ENCODE measurements around the gene CD74.
A peak's percentile ranks its signal among the peaks of the same experiment; 100 is the strongest.

The CD74 gene

DNA sequence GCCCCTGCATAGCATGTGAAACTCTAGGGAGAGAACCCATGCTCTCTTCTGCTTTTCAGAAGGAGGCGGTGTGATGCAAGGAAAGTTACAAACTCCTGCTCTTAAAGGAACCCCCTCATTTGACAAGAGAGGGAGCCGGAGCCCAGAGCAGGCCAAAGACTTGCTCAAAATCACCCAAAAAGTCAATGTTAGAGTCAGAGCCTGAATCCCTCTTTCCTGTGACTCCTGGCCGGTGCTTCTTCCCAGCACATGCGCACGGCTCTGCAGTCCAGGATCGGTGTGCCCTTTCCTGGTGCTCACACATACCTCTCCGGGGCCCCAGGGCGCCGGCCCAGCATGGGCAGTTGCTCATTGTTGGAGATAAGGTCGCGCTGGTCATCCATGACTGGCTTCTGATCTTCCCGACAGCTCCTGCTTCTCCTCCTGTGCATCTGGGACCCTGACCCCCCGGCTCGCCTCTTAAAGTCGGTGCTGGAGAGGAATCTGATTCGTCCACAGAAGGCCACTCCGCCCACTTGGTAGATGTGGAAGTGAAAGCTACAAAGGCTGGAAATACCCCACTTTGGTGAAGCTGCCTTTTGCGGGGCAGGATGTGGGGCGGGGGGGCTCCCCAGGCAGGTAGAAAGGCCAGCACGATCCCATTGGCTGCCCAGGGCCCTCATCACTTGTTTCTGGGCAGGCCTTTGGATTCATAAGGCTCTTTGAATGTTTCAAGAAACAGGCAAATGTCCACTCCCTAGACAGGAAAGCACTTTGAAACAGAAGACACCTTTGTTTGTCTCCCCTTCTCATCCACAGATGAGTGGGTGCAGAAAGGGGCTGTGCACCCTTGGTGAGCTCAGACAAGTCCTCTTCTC lies at the start of gene CD74:
CD74 (minus strand) TSS at position 592 of the 857 bp plus-strand sequence; CDS start at position 431, 161 bp downstream.
- DNase-seq, result peak; percentile 66 to 76

DNA sequence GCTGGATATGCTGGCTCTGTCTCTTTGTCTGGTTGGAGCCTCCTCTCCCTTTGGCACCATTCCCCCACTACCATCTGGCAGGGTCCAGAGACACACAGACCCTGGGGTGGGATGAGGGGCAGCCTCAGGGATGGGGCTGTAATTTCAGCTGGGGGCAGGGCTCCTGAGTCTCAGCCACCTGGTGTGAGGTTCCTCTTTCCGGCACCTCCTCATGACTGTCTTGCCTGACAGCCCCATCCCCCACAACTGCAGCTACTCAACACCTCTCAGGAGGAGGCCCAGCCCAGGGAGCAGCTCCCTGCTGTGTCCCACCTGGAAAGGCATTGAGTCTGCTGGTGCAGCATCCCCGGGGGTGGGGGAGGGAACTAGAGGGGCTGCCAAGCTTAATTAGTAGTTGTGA lies 48.5 kb upstream of the CD74 start:
- peak; percentile 40 for DNase-seq

DNA sequence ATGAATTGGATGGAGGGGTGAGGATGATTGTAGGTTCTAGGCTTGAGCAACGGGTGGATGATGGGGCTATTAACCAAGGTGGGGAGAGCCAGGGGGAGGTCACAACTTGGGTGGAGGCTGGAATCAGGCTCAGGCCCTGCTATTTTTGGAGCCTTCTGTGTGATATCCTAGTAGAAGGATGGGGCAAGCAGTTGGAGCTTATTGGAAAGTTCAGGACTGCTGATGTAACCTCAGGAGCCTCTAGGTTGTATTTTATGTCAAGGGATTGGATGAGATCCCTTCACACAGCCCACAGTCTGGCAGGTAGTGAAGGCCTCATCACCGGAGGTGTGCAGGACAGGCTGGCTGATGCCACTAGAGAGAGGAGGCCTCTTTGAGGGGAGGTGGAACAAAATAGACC lies 48.1 kb upstream of the CD74 start:
- no peak for DNase-seq

DNA sequence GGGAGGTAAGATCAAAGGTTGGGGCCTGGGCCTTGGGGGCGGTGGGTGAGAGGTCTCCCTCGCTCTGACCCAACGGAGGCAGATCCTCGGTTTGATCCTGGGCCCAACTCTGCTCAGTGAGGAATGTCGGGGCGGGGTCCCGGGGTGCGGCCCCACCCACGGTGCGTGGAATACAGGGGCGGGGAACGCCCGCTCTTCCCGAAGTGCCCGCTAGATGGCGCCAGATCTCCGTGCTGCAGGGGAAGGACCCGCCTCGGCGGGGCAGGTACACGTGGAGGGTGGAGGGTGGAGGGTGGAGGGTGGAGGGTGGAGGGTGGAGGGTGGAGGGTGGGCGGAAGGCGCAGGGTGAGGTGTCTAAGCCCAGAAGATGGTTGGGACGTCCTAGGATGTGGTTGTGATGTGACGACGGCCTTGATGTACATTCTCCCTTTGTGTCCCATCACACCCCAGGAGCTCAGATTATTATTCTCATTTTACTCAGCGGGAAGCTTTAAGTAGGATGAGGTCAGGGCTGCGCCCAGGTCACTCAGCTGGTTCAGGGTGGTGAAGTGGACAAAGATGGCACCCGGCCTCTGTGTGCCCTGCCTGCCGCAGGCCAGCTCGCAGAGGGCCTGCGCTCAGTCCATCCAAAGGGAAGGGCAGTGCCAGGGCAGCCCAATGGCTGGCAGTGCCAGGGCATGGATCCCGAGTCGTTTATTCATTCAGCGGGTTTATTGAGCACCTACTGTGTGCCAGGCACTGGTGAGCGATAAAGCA lies 46.3 kb upstream of the CD74 start:
- DNase-seq, result peak; percentile 71 to 77

DNA sequence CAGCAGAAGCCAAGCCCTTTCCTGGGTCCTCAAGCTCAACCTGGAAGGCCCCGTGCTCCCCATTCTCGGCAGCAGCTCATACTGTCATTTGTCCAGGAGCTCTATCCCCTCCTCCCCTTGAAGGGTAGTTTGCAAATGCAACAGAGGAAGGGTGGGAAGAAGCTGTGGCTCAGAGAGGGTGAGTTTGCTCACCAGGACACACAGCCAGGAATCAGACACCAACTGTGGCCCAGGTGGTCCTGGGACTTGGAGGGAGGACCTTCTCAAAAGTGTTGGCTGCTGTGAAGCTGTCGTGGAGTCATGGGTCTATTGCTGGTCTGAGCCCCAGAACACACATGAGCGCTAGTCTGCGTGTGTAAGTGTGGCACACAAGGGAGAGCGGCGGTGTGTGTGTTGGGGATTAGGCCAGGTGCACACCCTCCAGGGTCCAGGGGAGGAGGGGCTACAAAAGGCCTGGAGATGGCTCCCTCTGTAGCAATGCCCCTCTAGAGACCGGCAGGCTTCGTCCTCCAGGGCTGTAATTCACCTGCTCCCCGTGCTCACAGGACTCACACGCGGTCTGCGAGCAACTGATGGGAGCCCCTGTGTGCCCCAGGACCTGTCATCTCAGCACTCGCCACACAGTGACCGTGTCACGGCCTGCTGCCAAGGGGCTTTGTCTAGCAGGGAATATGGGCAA lies 45.0 kb upstream of the CD74 start:
- DNase-seq, result peak in 1 of 2 experiments; percentile 51

DNA sequence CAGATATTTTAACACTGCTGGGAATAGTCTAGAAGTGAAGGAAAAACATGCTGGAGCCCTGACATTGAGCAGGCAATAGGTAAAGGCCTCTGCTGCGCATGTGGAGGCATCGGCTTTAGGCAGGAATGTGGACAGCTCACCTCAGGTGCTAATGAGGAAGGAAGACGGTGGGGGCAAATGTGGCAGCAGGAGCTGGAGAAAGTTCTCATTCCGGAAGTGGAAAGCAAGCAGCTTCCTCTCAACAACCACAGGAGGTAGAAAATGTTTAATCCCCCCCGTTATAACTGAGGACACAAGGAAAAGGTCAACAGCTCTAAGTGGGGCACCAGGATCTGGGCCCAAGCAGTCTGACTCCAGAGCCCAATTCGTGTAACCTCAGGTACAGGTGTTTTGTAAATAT lies 44.4 kb upstream of the CD74 start:
- peak; percentile 57 to 62 for DNase-seq

DNA sequence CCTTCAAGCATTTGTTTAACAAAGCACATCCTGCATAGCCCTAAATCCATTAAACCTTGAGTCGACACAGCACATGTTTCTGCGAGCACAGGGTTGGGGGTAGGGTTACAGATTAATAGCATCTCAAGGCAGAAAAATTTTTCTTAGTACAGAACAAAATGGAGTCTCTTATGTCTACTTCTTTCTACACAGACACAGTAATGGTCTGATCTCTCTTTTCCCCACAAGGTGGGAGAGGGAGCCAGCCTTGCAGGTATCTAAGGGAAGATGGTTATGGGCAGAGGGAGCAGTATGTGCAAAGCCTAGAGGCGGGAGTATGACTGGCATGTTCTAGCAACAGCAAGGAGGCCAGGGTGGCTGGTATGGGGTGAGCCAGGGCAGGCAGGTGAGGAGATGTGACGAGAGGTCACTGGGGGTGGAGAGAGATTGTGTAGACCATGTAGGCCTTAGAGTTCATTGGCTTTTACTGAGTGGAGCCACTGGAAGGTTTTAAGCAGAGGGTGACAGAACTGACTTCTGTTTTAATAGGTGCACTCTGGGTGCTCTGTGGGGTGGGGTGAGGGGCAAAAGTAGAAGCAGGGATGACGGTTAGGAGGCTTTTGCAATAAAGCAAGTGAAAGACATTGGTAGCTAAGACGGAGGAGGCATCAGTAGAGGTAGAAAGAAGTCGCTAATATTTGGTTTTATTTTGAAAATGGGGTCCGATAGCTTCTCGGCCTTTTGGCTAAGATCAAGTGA lies 42.0 kb upstream of the CD74 start:
- DNase-seq, result peak in 1 of 2 experiments; percentile 35

DNA sequence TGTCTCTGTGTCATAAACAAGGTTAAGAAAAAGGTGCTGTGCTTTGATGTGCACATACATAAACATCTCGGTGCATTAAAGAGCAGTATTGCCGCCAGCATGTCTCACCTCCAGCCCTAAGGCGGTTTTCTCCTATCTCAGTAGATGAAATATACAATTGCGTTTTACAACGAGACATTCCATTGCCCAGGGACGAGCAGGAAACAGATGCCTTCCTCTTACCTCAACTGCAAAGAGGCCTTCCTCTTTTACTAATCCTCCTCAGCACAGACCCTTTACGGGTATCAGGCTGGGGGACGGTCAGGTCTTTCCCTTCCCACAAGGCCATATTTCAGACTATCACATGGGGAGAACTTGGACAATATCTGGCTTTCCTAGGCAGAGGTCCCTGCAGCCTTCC lies 41.3 kb upstream of the CD74 start:
- DNase-seq, result peak; percentile 79 to 89

DNA sequence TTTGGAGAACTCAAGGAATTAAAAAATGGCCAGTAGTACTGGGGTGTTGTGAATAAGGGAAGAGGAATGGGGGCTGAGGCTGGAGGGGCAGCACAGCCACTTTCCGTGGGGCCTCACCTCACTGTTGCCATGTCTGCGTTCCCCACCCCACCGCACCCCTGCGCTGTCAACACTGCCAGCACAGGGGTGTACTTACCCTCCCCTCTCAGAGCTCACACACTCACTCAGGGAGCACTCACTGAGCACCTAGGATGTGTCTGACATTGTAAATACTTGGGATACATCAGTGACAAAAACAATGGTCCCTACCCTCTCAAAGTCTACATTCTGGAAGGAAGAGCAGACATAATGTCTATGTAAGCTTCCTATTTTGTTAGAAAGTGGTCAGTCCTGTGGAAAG lies 40.2 kb upstream of the CD74 start:
- DNase-seq, result no peak

DNA sequence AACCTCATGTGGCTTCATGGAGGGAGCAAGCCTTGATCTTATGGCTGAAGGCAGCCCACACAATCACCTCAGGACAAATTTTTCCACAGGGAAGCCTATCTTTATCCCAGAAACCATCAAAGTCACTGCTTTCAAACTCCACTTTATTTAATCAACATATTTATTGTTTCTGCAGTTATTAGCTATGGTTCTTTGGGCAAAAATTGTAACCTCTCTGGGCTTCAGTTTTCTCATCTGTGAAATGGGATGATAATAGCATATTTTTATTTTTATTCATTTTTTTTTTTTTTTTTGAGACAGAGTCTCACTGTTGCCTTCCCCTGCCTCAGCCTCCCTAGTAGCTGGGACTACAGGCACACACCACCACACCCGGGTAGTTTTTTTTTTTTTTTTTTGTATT lies 38.9 kb upstream of the CD74 start:
- DNase-seq, result no peak

DNA sequence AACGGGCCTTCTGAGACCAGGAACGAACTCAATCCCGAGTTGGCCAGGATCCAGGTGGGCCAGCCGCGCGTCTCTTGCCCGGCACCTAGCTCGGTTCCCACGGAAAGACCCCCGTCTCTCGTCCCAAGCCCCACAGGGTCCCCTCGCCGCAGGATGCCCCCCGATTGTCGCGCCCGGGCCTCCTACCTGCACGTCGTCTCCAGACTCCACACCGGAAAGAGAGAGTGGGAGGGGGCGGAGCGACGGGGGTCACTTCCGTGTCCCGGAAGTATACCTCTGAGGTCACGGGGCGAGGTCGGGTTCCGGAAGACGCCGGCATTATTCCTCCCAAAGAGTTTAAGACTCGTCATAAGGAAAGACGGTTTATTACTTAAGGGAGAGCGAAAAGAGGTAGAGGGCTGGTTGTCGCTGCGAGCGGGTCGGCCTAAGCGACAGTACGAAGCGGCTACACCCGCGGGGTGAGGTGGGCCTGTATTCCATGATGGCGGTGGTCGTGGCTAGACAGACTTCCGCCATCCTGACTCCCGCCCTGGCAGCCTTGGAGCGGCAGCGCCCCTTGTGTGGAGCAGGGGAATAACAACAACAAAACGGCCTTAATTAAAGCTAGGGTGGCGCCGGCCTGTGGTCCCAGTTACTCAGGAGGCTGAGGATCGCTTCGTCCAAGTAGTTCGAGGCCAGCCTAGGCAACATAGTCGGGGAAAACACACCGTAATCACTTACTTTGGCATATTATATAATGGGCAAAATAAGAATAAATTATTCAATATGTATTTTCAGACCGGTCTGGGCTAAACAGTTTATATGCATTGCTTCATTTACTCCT lies 37.0 kb upstream of the CD74 start, which contains the start of gene RPS14:
RPS14 (minus strand) TSS at position 223 of the 823 bp plus-strand sequence. CDS start 2,006 bp downstream, outside the sequence.
- DNase-seq, result peak; percentile 95

DNA sequence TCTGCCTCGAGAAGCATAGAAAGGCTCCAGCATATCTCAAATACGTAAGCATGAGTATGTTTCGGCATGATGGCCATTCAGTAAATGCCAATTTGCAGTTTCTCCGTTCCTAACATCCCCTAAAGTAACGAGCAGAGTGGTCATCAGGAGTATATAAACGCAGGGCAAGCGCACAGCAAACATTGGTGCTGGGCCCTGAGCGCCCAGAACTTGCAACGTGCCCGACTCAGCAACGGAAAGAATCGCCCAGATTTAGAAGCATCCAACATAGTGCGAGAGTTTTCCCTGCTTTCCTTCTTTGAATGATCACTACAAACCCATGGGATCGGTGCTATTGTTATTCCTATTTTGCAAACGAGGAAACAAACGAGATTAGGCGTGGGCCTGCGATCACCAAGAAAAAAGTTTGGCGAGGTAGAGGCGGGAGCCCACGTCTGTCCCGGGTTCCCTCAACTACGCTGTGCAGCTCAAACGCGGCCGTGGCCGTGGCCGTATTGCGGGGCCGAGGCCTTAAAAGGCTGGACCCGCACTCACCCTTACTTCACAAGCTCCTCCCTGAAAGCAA lies 36.3 kb upstream of the CD74 start:
- no peak for DNase-seq

DNA sequence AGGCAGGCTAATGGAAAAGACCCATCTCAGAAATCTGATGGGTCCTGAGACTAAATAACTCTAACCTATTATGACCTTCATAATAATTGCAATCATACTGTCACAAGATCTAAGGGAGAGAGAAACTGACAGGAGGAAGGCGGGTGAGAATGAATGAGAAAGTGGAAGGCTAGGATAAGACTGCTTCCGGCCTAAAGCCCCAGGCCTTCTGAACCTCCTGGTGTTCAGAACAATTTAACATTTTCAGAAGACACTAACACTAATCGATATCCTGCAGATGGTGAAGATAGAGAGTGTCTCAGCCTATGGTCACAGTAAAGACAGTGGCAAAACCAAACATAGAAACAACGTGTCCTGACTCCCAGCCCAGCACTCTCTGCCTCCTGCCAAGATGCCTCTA lies 35.6 kb upstream of the CD74 start:
- no peak for DNase-seq

DNA sequence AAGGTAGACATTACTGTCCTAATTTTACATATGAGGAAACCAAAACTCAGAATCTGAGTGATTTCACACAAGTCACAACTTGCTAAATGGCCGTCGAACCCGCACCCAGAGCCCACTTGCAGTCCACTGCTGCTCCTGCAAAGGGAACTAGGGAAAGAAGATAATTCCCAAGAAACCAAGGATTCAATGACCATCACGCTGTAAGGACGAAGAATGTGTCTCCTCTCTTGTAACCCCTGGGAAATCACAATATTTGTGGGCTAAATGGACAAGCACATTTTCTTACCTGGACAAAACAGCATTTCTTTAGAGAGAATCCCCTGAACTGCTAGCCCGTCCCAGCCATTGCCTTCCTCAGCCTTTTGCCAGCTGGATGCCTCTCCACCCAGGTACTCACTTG lies 34.5 kb upstream of the CD74 start:
- DNase-seq, result no peak

DNA sequence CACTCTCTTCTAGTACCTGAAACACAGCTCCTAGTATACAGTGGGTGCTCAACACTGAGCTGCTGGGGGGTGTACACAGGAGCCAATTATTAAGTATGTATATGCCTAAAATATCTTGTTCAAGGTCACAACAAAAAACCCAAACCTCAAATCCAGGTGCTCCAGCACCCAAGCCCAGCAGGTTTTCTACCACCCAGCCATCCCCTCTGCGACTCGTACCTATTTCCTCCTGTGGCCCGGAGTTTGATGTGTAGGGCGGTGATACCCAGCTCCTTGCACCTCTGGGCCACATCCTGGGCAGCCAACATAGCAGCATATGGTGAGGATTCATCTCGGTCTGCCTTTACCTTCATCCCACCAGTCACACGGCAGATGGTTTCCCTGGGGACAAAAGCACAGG lies 33.9 kb upstream of the CD74 start:
- DNase-seq, result no peak

DNA sequence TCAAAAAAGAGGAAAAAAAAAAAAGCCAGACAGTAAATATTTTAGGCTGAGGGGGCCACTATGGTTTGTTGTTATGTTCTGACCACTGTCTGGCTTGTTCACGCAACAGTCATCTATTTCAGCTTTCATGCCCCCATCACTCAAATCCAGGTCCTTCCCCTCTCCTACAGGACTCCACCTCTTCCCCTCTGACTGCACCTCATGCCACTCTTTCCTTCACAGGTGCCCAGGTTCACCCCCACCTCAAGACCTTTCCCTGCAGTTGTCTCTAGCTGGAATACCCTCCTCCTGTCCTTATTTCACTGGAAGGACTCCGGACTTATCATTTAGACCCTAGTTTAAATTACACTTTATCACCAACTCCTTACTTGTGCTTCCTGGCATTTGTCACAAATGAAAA lies 33.4 kb upstream of the CD74 start:
- no peak for DNase-seq

DNA sequence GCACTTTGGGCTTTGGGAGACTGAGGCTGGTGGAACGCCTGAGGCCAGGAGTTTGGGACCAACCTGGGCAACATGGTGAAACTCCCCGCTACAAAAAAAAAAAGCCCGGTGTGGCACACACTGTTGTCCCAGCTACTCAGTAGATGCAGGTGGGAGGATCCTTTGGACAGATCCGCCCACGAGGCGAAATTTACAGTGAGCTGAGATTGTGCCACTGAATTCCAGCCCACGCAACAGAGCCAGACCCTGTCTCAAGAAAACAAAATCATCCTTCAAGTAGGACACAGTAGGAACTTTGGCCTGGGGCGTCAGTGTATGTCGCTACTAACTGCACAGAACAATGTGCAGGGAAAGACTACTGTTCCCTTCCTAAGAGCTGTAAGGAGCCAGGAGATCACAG lies 32.1 kb upstream of the CD74 start:
- DNase-seq, result no peak

DNA sequence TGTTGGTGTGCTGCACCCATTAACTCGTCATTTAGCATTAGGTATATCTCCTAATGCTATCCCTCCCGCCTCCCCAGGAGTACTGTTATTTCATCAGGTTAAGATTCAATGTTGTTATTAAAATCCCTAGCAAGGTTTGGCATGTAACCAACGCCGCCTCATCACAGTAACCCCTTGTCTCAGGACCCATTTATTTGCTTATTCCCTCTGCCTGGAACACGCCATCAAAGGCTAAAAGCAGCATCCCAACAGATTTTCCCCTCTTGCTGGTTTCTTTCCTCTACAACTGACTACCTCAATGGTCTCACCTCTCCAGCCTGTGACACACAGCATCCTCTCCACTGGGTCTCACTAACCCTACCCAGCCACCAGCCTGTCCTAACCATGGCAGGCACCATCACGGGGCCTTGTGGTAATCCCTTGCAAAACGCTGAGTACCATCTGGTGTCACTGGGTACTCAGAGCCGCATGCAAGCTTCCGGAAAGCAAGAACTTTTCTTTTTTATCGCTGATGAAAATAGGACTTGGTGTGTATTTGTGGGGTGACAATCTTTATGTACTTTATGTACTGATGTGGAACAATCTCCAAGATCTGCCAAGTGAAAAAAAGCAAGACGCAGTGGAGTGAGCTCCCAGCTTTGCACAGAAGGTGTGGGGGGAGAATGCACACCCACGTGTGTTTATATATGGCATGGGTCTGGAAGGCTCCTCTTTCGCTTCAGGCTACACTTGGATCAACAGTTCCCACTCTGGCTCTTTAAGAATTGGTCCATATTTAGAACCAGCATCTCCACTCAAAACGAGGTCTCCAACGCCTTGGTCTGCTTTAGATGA lies 30.7 kb upstream of the CD74 start:
- no peak for DNase-seq

DNA sequence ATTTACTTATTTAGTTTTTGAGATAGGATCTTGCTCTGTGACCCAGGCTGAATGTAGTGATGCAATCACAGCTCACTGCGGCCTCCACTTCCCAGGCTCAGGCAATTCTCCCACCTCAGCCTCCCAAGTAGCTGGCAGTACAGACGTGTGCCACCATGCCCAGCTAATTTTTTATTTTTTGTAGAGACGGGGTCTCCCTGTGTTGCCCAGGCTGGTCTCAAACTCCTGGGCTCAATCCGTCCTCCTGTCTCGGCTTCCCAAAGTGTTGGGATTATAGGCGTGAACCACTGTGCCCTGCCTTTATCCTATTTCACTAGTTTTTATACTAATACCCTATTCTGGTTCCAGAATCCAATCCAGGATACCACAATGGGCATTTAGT lies 30.0 kb upstream of the CD74 start:
- DNase-seq, result no peak
